ENCODE data around the gene PABPC4L.
"Not testable (repeated sequence)": the region's sequence is repeated elsewhere in the genome, so short reads cannot be mapped to it uniquely, and the experiment has no call there.

Gene PABPC4L

DNA sequence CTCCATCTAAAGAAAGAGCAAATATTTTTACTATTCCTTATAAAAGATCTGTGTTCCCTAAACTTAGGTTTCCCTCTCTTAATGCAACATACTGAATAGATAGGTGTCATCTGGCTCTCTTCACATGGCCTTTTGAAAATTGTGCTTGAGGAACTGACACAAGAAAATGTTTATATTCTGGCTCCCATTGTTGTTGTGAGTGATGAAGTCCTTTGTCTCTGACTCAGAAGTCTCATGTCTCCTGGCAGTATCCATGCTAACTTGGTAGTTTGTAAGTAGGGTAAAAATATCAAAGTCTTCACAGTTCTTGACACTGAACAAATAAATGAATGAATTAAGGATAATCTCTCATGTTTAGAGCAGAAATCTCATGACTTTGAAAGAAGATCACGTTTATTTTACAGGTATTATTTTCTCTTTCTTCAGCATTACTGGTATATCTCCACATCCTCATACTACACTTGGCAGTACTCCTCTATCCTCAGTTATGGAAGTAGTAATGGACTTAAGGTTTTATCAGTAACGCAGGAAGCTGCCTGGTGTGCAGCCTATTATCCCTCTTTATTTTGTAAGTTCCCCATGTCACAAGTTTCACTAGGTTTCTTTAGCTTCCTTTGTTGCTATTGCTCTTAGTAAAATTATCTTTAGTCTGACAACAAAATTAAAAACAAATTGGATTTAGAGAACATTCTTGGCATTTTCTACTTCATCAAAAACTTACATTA lies 14.2 kb upstream of the PABPC4L start:
- TF ChIP-seq CTCF (IDR thresholded peaks at IDR 0.05; ENCODE audit: unreplicated experiment in 3 of 3) = no peak
- Mint-ChIP-seq H3K36me3 (ENCODE audit: low read depth) (no peaks in the 10 kb centered on the region), H3K4me3 (no peak overlapping the region), H3K9me3 (peaks cover 7% of the 10 kb centered on the region), H3K27ac (peak overlapping the region in 1 of 3 experiments; percentile 1), H3K4me1 (peaks cover 12% of the 10 kb centered on the region), H3K27me3 (ENCODE audit: low read depth) (no peaks in the 10 kb centered on the region)

DNA sequence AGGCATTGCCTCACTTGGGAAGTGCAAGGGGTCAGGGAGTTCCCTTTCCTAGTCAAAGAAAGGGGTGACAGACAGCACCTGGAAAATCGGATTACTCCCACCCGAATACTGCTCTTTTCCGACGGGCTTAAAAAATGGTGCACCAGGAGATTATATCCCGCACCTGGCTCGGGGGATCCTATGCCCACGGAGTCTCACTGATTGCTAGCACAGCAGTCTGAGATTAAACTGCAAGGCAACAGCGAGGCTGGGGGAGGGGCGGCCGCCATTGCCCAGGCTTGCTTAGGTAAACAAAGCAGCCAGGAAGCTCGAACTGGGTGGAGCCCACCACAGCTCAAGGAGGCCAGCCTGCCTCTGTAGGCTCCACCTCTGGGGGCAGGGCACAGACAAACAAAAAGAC lies 6.4 kb upstream of the PABPC4L start:
- not testable (repeated sequence) for H3K4me3 Mint-ChIP-seq; H3K4me1 Mint-ChIP-seq; H3K27ac Mint-ChIP-seq; H3K27me3 Mint-ChIP-seq (ENCODE audit: low read depth); H3K36me3 Mint-ChIP-seq (ENCODE audit: low read depth)
- H3K9me3 Mint-ChIP-seq = peaks cover 20% of the 10 kb centered on the region

DNA sequence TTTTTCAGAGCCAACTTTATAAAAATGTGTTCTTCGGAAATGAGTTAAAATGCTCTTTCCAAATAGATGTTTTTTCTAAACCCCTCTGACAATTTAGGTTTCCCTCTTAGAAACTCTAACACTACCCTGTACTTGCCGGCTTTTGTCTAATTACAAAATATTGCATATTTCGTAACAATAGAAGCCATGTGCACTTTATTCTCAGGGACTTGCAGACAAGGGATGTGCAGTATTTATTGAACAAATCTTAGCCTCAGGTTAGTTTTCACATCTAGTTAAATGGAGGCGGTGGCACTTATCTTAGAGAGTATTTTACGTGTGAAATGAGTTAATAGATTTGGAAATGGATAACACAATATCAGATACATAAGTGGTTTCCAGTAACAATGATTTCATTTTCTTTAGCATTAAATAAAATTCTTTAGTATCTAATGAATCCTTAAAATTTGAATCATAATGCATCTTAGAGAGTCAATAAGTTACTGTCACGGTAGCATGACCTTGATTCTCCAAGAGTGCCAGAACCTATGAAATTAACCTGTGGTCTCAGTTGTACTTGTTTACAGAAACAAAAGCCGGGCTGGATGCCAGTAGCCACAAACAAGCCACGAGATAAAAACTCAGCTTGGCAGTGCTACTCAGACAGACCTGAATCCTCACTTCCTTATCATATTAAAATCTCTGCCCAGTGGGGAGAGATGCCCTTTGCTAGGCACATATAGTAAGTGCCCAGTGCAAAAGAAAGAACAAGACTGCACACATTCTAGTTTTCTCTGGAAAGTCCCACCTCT lies 772 bp upstream of the PABPC4L start:
- Mint-ChIP-seq H3K36me3 (ENCODE audit: low read depth) (peaks cover 13% of the 10 kb centered on the region), H3K4me3 (peak overlapping the region; percentile 85 to 92 (median 88)), H3K27me3 (ENCODE audit: low read depth) (no peaks in the 10 kb centered on the region), H3K27ac (peak overlapping the region; percentile 75 to 93 (median 77)), H3K9me3 (peaks cover 11% of the 10 kb centered on the region), H3K4me1 (peaks cover 16% of the 10 kb centered on the region)
- TF ChIP-seq CTCF (IDR thresholded peaks at IDR 0.05; ENCODE audit: unreplicated experiment in 3 of 3) = no peak

DNA sequence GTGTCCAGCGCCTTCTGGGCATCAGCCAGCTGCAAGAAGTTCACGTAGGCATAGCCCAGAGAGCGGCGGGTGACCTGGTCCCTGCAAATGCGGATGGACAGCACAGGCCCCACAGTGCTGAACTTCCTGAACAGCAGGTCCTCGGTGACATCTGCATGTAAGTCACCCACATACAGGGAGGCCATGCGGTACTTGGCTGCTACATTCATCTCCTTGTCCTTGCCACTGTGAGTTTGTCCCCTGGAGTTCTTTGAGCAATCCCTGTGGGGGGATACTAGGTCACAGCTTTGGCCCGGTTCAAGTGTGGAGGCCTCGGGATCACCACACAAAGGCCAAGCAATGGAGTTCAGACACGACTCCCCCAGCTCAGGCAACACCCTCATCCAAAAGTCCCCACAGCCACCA lies 776 bp downstream of the PABPC4L start:
- no peak for TF ChIP-seq CTCF (IDR thresholded peaks at IDR 0.05; ENCODE audit: unreplicated experiment in 3 of 3)
- Mint-ChIP-seq H3K9me3 (peaks cover 4% of the 10 kb centered on the region), H3K36me3 (ENCODE audit: low read depth) (peaks cover 13% of the 10 kb centered on the region), H3K4me3 (peak overlapping the region; percentile 85 to 92 (median 88)), H3K4me1 (peaks cover 19% of the 10 kb centered on the region), H3K27me3 (ENCODE audit: low read depth) (no peaks in the 10 kb centered on the region), H3K27ac (peak overlapping the region; percentile 93 to 97 (median 96))

- Mint-ChIP-seq H3K4me1 (no peaks in the 10 kb centered on the region), H3K4me3 (no peak overlapping the region), H3K27ac (no peak overlapping the region), H3K36me3 (ENCODE audit: low read depth) (no peaks in the 10 kb centered on the region), H3K27me3 (ENCODE audit: low read depth) (no peaks in the 10 kb centered on the region), H3K9me3 (peaks cover 21% of the 10 kb centered on the region)
- TF ChIP-seq CTCF (IDR thresholded peaks at IDR 0.05; ENCODE audit: unreplicated experiment in 3 of 3) = no peak
Observed at GRCh38 chr4:134189949-134190348, 11.6 kb downstream of the PABPC4L start.

DNA sequence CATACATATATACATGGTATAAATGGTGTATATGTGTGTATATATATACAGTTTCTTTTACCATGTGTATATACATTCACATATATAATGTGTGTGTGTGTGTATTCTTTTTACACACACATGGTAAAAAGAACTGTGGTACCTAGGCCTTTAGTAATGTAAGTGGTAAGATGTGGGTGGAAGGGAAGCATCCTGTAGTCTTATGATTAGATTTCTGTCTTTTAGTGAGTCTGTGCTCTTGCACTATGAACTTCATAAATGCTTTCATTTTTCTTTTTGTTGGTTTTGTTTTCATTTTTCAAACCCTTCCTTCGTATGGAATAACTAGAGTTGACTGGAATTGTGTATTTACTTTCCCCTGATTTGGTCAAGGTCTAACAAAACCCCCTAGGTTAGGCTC lies 12.1 kb downstream of the PABPC4L start:
- H3K9me3 Mint-ChIP-seq = peaks cover 22% of the 10 kb centered on the region
- no peaks in the 10 kb centered on the region for H3K36me3 Mint-ChIP-seq (ENCODE audit: low read depth)
- no peaks in the 10 kb centered on the region for H3K27me3 Mint-ChIP-seq (ENCODE audit: low read depth)
- H3K27ac Mint-ChIP-seq = no peak overlapping the region
- no peak overlapping the region for H3K4me3 Mint-ChIP-seq
- no peak for TF ChIP-seq CTCF (IDR thresholded peaks at IDR 0.05; ENCODE audit: unreplicated experiment in 3 of 3)
- H3K4me1 Mint-ChIP-seq = no peaks in the 10 kb centered on the region

Measured in nephron (organoid).